ENCODE data around the gene FDX1.

GRCh38 chr11:110512026-110512425 is 82.3 kb downstream of the FDX1 start:
- no peak for TF ChIP-seq EP300 (conservative IDR thresholded peaks at IDR 0.05; ENCODE audit: poor library complexity, severe bottlenecking)
- no peak for TF ChIP-seq REST (IDR thresholded peaks at IDR 0.05; ENCODE audit: borderline replicate concordance)
- no peak for TF ChIP-seq POLR2AphosphoS5 (IDR thresholded peaks at IDR 0.05)
- no peak for TF ChIP-seq CTCF (IDR thresholded peaks at IDR 0.05; ENCODE audit: poor library complexity, severe bottlenecking)

Data from neural cell (in vitro differentiated cells).